RPMI8226 (cell line): Measurements from ENCODE around the gene ADARB2.

Experiments
- DNase-seq: peaks from one replicate; pipeline ENCODE4 v3.0.0-alpha.2; 2015

ADARB2 gene

DNA sequence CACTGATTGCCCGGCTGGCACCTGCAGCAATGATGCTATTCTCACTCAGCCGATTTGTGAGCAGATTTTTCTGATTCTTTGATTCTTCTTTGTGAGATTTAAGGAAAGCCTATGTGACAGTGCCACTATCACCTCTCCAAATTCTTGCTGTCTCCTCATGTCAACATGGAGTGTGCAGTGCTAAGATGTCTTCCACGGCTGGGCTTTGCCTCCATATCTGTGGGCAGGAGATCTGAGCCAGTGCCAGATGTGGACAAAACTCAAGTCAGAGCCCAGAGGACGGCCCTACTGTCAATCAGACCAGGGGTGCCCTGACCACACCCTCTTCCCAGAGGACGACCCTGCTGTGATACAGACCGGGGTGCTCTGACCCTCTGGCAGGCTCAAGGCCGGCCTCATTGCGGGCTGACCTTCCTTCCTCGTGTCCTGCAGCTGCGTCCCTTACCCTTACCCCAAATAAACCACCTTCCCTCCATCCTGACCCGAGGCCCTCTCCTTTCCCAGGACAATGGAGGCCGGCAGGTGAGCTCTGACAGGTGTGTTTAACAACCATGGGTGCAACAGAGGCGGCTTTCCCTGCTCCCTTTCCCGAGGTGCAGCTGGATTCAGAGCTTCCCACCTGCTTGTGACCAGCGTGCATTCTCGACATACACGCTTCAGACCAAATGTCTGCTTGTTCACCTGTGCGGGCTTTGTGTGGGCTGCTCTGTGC lies 221.4 kb downstream of the ADARB2 start:
- no peak for DNase-seq

DNA sequence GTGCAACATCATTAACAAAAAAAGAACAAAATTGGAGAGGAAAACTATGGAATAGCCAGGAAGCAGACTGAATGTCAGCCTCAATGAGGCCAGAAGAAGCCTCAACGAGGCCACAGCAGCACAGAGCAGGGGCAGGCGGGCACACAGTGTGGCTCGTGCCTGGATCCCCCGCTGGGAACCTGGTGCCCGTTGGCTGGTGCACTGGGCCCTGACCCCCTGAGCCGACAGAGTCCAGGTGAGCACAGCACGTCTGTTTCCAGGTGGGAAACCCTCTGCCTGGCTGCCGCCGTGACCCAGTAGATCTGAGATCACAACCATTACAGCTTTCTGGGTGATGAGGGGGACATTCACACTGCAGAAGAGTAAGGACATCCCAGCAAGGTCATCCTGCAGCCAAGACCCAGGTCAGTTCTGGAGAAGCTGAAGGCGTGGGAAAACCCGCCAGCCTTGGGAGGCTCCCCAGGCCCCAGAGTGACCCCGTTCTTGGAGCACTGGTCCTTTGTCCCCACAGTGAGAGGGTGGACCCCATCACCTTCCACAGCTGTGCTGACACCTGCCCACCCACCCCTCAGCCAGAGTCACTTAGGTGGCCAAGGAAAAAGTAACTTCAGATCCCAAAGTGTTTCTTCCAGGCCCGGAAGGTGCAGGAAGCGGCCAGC lies 222.1 kb downstream of the ADARB2 start:
- DNase-seq = no peak

DNA sequence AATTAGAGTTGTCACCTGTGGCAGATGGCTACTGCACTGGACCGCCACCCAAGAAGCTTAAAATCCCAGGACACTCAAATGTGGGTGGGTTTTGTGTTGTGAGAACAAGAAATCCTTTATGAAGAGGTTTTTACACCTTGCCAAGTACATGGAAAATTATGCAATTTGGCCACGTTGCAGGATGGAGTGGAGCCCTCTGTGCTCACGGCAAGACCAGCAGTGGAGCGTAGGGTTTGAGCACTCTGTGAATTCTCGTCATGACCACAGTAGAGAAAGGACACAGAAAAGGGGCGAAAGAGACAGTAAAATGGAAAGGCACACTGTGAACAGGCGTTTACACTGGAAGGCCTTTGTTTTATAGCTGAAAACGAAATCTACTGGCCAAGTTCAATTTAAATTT lies 222.6 kb downstream of the ADARB2 start:
- no peak for DNase-seq

GRCh38 chr10:1513221-1513620 lies 224.1 kb downstream of the ADARB2 start:
- no peak for DNase-seq

DNA sequence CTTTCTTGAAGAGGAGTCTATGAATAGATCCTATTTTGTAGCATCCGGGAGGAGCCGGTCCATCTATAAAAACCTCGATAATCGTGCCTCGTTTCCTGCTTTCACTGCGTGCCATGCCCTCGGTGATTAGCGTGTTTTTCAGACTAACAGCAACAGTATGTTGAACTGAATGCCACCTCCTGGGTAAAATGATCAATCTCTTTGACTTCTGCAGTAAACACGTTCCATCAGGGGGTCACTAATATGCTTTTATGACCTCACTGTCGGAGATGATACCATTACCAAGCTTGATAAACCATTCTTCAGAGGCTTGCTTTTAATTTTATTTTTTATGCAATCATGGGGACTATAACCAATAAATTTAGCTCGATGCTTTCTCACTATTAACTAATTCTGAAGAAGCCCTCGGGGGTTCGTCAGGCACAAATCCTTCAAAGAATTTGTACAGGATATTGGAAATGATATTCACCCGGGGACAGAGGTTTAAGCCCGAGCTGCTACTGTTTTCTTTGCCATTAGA lies 228.3 kb downstream of the ADARB2 start:
- DNase-seq = no peak

DNA sequence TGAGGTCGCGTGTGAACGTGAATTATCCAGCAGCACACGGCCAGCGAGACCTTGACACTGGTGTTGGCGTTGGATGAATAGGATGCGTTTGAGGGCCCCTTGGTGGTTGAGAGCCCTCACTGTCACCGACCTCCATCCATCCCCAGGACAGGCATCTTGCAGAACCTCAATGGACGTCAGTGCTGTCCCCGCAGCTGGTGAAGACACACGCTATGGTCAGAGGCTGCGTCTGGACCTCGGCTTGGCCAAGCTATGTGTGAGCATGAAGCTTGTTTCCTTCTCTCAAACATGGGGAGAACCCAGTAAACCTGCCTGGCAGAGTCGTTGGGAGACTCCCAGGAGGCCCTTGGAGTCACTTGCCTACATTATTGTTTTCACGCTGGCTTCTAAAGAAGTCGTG lies 229.2 kb downstream of the ADARB2 start:
- DNase-seq = no peak

GRCh38 chr10:1507436-1507835 lies 229.9 kb downstream of the ADARB2 start:
- no peak for DNase-seq

- no peak for DNase-seq
Measured at GRCh38 chr10:1504940-1505339, 232.4 kb downstream of the ADARB2 start.

GRCh38 chr10:1504286-1504685 lies 233.0 kb downstream of the ADARB2 start:
- DNase-seq = no peak

DNA sequence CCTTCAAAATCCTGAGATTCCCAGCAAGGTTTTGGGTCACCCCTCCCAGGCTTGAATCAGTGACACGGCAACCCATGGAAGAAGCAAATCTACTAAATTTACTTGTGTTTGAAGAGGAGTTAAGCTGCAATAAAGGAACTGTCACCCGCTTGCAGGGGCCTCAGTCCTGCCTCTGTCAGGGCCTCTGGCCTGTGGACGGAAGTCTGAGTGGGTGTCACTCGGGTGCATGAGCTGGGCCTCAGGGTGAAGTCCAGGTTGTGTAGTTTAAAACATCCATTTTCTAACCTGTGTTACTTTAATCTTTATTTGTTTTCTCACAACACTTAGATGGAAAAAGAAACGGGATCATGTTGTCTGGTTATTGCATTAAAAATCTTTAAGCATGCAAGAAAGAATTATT lies 234.9 kb downstream of the ADARB2 start:
- no peak for DNase-seq

DNA sequence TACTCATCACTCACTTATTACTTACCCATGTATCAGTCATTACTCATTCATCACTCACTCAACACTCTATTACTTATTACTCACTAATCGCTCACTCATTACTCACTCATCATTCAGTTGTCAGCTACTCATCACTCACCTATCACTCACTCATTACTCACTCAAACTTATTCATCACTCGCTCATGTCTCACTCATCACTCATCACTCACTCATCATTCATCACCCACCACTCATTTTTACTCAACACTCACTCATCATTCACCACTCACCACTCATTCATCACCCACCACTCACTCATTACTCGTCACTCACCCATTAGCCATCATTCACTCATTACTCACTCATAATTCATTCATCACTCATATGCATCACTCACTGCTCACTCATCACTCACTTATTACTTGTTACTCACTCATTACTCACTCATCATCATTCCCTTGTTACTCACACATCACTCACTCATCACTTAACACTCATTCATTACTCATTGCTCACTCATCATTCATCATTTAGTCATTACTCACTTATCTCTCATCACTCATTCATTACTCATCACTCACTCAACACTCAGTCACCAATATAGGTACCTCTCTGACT lies 237.9 kb downstream of the ADARB2 start:
- DNase-seq = no peak

DNA sequence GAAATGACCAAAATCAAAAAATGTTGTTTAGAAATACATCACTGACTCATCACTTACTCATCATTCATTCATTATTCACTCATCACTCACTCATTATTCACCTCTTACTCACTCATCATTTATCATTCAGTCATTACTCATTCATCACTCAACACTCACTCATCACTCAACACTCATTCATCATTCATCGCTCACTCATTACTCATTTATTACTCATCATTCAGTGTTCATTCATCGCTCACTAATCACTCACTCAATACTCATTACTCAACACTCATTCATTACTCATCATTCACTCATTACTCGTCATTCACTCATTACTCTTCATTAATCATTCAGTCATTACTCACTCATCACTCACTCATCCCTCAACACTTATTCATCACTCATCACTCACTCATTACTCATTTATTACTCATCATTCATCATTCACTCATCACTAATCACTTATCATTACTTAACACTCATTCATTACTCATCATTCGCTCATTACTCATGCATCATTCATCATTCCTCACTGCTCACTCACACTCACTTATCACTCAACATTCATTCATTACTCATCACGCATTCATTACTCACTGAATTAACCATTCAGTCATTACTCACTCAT lies 238.5 kb downstream of the ADARB2 start:
- DNase-seq = no peak

GRCh38 chr10:1495915-1496517 lies 241.3 kb downstream of the ADARB2 start:
- no peak for DNase-seq

DNA sequence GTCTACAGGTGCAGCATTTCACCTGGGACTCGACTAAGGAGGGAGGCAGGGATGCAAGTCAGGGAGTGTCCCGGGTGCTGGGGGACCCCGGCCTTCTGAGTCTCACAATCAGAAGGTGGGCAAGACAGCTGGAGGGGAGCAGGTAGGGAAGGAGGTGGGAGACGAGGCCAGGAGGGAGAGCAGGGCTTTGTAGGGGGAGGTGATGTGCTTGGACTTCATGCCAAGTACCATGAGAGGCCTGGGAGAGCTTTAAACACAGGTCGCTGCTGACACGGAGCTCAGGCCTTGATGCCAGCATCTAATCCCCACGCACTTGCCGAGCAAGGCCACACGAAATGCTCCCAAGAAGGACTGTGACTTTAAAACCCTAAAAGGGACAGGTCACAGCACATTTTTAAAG lies 244.7 kb downstream of the ADARB2 start:
- no peak for DNase-seq

DNA sequence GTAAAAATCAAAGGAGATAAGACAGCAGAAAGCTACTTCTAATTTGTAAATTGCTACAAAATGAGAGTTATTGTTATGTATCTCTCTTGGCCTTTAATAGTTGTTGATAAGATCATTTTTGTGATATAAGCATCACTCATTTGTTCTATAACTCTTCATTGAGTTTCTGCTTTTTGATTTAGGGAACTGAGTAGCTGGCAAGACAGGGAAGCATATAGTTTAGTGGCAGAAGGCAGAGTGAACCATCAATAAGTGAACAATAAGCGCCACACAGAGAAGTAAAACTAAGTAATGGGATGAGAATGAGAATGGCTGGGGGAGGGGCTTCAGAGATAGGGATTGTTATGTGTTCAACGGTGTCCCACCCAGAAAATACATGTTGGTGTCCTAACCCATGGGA lies 245.4 kb downstream of the ADARB2 start:
- no peak for DNase-seq

- no peak for DNase-seq
Measured at GRCh38 chr10:1489801-1490200, 247.5 kb downstream of the ADARB2 start.

DNA sequence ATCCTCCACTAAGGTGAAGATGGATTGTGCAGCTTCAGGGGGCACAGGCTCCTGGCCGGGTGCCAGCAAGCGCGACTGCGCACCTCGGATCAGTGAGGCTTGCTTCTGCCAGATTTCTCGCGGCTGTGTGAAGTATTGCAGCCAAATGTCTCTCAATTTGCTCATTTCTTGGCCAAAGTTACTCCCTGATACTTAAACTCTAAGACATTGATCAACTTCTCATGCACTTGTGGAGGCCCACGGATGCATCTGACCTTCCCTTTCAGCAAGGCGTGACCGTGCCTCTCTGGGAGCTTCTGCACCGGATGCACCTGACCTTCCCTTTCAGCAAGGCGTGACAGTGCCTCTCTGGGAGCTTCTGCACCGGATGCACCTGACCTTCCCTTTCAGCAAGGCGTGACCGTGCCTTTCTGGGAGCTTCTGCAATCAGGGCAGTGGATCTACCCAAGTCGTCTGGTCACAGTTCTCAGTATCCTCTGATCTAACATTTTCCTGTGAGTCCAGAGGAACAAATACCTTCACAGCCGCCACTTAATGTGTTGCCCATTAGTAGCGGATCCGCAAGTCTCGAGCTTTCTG lies 248.3 kb downstream of the ADARB2 start:
- DNase-seq = peak; percentile 20

DNA sequence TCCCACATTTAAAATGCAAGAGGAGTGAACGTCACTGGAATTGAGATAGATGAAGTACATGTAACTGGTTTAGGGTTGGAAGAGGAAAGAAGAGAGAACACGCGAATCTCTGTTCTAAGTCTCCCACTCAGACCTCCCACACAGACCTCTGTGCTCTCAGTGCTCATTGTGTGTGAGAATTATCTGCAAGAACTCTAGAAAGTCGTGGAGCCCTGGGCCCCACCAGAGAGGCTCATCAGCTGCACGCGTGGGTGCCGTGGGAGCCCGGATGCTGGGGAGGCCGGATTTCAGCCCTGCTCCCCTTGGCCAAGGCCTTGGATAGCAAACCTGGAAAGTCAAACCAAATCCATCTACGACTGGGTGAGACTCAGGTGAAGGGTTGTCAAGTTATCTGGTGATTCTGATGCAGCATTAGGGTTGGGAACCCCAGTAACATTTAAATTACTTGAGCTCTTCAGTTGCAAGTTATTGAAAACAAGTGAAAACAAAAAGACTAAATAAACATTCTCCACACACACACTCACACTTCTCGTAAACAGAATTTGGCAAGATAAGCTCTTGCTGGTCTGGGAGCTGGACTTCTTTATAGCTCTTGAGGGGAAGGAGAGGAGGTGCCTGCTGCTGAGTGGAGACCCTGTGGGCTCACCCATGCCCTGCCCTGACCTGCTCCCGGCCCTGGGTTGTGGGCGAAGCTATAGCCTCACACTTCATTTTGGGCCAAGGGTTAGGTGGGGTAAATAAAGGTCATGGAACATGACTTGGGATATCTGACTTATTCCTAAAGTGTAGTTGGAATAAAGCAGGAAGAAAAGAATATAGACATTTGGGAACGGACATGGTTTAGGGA lies 250.3 kb downstream of the ADARB2 start:
- DNase-seq = no peak

DNA sequence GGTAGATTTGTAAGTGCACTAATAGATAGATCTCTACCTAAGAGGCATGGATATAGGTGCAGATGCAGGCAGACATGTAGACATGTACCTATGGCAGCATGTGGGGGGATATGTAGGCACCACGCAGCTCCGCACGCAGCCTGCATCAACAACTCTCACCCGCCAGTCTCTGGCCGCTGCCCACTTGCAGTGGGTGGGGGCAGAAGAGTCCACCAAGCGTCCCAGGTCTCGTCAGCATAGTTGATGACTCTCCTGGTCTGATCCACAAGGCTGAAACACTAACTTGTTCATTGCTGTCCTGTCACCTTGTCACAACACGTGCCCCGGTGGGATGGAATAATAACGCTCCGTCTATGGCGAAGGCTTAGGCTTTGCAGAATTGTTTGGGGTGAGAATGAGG lies 252.0 kb downstream of the ADARB2 start:
- DNase-seq = no peak

GRCh38 chr10:1483826-1484225 lies 253.5 kb downstream of the ADARB2 start:
- DNase-seq = no peak

DNA sequence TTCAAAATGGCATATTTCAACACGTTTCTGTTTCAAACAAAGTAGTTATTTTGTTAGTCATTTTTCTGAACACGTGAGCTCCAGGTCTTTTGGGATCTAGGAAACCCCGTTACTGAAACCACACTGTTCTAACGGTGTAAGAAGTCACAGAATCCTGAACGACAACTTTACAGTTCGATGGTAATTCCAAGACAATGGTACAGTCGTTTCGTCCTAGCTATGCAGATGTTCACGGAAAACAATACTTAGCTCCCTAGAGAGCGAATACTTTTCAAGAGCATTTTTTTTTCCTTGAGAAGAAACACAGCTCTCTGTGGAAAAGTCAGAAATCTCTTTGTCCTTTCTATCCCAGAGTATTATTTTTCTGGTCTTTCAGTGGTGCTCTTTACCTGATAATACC lies 254.1 kb downstream of the ADARB2 start:
- no peak for DNase-seq

DNA sequence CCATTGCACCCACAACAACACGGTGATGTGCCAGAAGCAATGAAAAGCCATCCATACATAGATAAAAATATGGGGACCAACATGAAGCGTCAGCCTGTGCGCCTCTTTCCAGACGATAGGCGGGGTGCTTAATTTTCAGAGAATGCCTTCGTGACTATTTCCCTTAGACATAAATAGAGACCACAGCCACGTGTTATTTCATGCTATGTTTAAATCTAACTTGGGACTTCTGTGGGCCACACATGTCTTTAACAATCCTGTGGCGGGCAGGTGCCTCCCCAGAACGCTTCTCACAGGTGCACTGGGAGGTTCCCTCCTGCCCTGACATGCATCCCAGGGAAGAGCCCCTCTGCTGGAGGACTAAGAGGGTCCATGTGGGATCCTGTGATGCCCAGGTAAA lies 259.7 kb downstream of the ADARB2 start:
- DNase-seq = no peak
